ENCODE data around the gene JUP. TPM values are rescaled to one million over a fixed set of nuclear protein-coding genes. Genes with fewer than 3 reads are reported as not detected.

JUP gene
- total RNA-seq = 12.8 and 32.9 TPM in 2 replicates

GRCh38 chr17:41786227-41787020, at the start of gene JUP:
Gene JUP, minus strand, starts transcription at chr17:41786711. Its CDS starts 14,857 bp downstream, at chr17:41771854.

GRCh38 chr17:41835800-41836549, 49.5 kb upstream of the JUP start, which contains the start of gene NT5C3B:
Gene NT5C3B, minus strand, starts transcription at chr17:41836232. Its CDS starts 39 bp downstream, at chr17:41836193.

GRCh38 chr17:41812381-41813151, 26.1 kb upstream of the JUP start, which contains the start of gene FKBP10:
Gene FKBP10, plus strand, starts transcription at chr17:41813004. Its CDS starts 31 bp downstream, at chr17:41813035.

DNA sequence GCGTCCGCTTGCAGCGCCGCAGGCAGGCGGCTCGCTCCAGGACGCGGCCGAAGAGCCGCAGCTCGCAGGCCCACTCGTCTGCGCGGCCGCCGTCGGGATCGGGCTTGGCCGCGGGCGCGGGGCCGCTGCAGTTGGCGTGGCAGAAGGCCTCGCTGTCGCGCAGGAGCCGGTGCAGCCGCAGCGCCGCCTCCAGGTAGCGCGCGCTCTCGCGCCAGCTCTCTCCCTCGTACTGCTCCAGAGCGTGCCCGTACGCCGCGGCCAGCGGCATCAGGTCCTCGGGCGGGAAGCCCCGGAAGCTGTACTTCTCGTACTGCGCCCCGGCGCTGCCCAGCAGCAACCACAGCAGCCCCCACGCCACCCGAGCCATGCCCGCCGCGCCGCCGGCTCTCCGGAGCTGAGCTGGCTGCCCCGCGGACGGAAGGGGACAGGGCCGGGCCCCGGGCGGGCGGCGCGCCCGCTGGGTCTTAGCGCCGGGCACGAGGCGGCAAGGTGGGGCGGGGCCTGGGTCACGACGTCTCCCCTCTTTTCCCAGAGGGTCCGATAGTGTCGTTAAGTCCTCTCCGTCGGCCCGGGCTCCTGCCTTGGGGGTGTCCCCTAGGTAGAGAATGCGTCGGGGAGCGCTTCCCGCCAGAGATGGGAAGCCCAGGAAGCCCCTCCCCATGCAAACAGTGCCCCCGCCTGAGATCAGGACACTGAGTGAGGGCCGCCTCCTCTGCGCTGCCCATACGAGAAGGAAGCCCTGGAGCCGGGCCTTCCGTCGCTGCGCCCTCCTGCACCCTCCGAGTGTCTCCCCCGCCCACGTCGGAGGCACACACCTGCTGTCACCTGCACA, 25.3 kb upstream of the JUP start, which contains the start of gene P3H4:
P3H4 (minus strand) TSS at position 401 of the 832 bp plus-strand sequence; CDS start at position 367, 34 bp downstream.

DNA sequence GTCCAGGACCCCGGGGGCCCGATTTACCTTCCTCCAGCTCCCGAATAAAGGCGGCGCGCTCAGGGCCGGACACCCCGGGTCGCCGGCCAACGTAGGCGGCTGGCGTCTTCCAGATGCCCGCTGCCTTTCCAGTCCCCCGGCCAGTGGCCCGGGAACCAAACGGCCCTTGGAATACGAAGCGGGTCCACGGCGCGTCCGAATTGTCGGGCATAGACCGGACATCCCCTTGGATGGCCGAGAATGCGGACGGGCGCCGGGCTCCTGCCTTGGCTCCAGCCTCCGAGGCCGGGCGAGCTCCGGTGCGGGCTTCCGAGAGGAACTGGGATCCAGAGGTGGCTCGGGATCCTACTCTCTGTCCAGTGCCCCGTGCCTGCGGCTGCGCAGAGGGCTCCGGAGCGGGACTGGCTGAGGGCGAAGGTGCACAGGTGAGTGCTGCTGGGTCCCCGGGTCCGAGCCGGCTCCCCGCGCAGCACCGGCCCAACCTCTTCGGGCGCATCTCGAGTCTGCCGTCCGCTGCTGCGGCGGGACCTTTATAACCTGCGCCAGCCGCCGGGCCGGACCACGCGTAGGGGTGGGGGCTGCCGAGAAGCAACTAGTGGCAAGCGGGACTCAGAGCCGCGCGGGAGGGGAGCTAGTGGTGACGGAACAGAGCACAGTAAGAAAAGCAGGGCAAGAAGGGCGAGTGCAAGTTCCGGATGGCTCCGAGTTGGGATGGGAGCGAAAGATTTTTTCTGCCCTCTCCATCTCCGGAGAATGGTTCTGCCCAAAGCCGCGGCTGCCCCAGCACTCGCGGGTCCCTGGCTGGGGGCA, 52.2 kb downstream of the JUP start, which contains the start of gene HAP1:
HAP1 (minus strand) TSS at position 505 of the 810 bp plus-strand sequence; CDS start at position 496, 9 bp downstream.

GRCh38 chr17:41711669-41712400, 74.7 kb downstream of the JUP start, which contains the start of gene GAST:
Gene GAST, plus strand, starts transcription at chr17:41712331. Its CDS starts 3,106 bp downstream, at chr17:41715437.

Other genes with a start within 250 kb of the JUP start
- not detected in 2 replicates for gene KRT9, start 214.7 kb downstream of the JUP start, total RNA-seq
- gene KRT14, start 199.8 kb downstream of the JUP start, total RNA-seq = 0.46 TPM in 1 of 2 replicates, not detected in the other
- gene KRT16, start 173.9 kb downstream of the JUP start, total RNA-seq = not detected in 2 replicates
- gene KRT17, start 162.1 kb downstream of the JUP start, total RNA-seq = 2.7 and 2.8 TPM in 2 replicates
- gene EIF1, start 97.8 kb downstream of the JUP start, total RNA-seq = 203 and 238 TPM in 2 replicates
- not detected in 2 replicates for gene GAST, start 74.4 kb downstream of the JUP start, total RNA-seq
- gene HAP1, start 52.1 kb downstream of the JUP start, total RNA-seq = 0.18 TPM in 1 of 2 replicates, not detected in the other
- 146 and 214 TPM in 2 replicates for gene P3H4, start 25.2 kb upstream of the JUP start, total RNA-seq
- 1,225 and 1,584 TPM in 2 replicates for gene FKBP10, start 26.3 kb upstream of the JUP start, total RNA-seq
- 35.4 and 44.5 TPM in 2 replicates for gene NT5C3B, start 49.5 kb upstream of the JUP start, total RNA-seq
- gene KLHL10, start 51.1 kb upstream of the JUP start, total RNA-seq = 0.28 TPM in 1 of 2 replicates, not detected in the other
- gene KLHL11, start 78.7 kb upstream of the JUP start, total RNA-seq = 30.0 and 32.6 TPM in 2 replicates
- gene ACLY, start 132.2 kb upstream of the JUP start, total RNA-seq = 379 and 587 TPM in 2 replicates
- 0.30 and 0.37 TPM in 2 replicates for gene ODAD4, start 143.9 kb upstream of the JUP start, total RNA-seq
- gene CNP, start 180.1 kb upstream of the JUP start, total RNA-seq = 37.7 and 51.1 TPM in 2 replicates
- 65.3 and 71.3 TPM in 2 replicates for gene DNAJC7, start 230.7 kb upstream of the JUP start, total RNA-seq
- gene NKIRAS2, start 233.4 kb upstream of the JUP start, total RNA-seq = 20.8 and 29.6 TPM in 2 replicates